GM18511 (cell line): ENCODE results near the gene IL1RL1.
A peak's percentile ranks its signal among the peaks of the same experiment; 100 is the strongest.
"Not testable (repeated sequence)": the region's sequence is repeated elsewhere in the genome, so short reads cannot be mapped to it uniquely, and the experiment has no call there.

Experiments used
- ATAC-seq: cut with Tn5 transposase; IDR thresholded peaks from one replicate; pipeline ENCODE4 v1.9.1; 2021; ENCODE audit warnings: mild to moderate bottlenecking, moderate library complexity; ENCODE audit not compliant: unreplicated experiment

Gene IL1RL1

DNA sequence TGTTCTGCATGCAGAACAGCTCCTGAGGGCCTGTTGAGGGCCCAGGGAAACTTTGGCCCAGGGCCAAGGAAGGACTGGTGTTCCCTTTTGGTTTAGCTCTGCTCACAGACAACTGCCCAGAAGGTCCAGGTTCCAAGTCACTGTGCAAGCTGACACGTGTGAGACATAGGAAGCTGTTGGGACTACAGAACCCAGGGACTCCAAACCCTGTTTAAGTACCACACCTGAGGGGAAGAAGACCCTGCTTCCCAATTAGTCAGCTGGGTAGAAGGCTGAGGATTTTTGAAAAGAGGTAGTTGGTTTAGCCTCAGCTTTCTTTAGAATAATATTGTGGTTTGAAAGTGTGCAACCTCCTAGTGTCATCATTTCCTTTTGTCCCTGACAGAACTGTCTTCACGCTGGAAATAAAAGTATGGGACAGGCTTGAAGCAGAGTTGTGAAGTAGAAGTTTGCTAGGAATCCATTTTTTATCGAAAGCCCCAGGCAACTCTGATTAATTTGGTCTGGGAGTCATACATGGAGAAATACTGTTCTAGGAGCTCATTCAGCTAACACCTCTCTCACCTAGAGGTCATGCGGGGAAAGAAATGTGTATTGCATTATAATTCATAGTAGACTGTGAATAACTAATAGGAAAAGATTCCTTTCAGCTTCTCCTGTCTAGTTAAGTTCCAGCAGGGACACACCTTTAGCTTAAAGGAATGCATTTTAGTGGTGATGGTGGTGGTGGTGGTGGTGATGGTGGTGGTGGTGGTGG, 19.9 kb upstream of the IL1RL1 start:
- ATAC-seq = no peak

GRCh38 chr2:102294802-102295489, 16.4 kb upstream of the IL1RL1 start:
- ATAC-seq = no peak

DNA sequence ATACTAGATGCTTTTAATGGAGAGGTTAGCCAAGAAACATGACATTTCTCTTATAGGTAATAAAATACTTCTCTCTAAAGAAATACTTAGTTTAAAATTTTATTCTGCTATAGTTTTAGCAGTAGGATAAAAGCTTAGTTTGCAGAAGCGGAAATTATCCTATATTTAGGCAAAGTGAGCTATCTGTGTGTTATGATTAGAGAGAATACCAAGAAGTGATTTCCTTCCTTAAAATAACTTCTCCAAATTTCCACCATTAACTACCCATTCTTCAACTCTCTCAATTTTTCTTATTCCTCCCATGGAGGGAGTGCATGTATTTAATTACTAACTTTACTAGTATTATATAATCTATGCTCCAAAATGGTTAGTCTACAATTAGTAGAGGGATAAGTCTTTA, 15.8 kb upstream of the IL1RL1 start:
- no peak for ATAC-seq

- ATAC-seq = no peak
Measured at GRCh38 chr2:102296449-102296848, 14.9 kb upstream of the IL1RL1 start.

DNA sequence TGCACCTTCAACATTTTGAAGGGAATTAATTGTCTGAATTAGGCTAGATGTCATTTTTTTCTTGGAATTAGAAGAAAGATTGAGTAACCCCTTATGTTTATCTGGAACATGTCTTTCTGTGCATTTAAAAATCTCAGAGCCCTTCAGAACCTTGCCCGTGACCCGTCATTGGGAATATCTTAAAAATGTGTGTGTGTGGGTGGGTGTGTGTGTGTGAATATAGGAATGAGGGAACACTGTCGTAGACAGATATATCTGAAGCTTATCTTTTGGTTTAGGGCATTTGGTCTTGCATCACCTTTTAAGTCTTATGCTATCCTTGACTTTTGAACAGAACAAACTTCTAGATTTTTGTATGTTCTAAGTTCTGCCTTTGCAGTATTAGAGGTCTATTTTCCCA, 13.5 kb upstream of the IL1RL1 start:
- no peak for ATAC-seq

GRCh38 chr2:102301867-102302362, 9.4 kb upstream of the IL1RL1 start:
- peak; percentile 89 for ATAC-seq

DNA sequence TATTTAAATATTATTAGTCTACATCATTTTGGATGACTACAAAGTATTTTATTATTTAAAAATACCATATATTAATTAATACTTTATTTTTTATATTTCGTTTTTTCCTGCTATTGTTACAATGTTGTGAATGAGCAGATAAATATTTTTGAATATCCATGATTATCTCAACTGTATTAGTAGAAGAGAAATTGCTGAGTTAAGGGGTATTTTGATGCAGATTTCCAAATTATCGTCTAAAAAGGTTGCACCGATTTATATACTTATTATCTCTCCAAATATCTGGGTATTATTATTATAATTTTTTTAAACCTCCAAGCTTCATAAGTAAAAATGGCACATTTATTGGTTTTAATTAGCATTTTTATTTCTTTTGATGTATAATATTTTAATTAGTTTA, 8.9 kb upstream of the IL1RL1 start:
- no peak for ATAC-seq

GRCh38 chr2:102303589-102303988, 7.8 kb upstream of the IL1RL1 start:
- no peak for ATAC-seq

DNA sequence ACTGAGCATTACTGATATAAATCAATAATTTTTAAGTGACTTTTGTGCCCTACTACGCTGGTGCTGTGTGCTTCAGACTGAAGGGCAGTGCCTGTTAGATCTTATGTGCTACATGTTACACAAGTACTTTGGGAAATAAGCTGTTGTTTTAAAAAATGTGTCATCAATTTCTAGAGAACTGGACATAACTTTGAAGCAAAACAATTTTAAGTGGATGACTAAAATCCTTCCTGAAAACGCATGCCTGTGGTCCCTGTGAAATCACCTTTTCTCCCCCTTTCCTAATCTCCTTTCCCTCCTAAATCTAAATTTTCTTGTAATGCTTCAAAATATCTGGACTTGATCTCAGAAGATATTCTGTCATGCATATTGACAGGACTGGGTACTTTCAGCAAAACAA, 7.1 kb upstream of the IL1RL1 start:
- no peak for ATAC-seq

DNA sequence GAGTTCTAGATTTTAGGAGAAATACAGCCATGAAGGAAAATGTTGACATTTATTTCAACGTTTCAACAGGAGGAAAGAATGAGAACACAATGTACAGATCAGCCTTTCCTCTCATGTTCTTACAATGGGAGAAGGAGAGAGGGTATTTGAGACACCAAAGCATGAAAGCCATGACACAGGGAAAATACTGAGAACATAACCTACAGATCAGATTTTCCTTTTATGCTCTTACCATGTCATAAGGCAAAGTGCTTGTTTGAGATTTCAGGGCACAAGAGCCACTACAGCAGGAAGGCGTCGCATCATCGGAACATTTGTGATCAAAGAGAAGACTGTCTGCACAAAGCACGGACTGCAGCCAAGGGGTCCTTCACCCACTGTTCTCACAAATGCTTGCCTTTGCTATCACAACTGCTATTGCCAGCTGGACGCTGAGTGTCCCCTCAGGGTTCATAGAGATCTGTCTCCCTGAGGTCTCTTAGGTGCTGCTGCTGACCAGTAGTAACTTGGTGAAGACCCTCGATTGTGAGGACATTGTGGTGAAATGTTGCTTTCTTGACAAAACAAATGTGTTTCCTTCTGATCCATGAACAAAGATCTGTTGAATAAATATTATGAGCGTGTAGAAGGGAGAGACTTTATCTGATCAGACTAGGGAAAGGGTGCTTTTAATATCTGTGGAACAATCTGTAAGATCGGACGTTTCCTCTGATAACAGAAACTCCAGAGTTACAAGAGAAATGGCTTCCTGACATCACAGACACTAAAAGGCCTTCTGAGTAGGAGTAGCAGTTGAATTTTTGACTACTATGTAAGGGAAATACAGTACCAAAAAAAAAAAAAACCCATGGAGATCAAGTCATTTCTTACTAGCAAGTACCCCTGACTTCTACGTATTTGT, 6.4 kb upstream of the IL1RL1 start:
- no peak for ATAC-seq

DNA sequence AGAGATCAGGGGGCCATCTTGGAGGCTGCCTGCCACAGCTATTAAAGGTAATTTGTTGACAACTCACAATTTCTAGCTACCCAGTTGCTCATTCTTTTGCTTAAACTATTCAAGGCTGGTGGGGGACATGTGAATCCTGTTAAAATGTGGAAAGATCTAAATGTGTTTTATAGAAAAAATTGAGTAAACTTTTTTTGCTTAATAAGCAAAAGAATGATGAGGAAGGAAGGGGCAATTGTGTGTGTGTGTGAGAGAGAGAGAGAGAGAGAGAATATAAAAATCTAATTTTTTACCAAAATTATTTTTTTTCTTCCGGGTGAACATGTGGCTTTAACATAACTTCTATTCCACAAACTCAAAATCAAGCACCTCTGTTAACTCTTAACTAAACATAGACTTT, 5.2 kb upstream of the IL1RL1 start:
- ATAC-seq = no peak

DNA sequence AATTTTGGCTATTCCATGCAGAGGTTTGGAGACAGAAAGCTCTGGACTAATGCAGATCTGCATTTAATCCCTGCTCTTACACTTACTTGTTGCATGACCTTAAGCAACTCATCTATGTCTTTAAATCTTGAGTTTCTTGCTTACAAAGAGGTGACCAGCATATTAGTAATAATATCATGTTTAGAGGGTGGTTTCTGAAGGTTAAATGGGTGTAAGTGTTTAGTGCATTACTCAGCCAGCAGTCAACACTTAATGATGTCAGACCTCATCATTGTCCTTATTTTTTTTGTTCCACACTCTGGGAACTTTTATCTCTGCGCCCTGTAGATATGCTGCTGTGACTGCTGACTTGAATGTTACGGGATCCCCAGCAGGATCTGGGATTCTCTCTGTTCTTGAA, 1.7 kb downstream of the IL1RL1 start:
- no peak for ATAC-seq

GRCh38 chr2:102313471-102313870, 2.1 kb downstream of the IL1RL1 start:
- no peak for ATAC-seq

DNA sequence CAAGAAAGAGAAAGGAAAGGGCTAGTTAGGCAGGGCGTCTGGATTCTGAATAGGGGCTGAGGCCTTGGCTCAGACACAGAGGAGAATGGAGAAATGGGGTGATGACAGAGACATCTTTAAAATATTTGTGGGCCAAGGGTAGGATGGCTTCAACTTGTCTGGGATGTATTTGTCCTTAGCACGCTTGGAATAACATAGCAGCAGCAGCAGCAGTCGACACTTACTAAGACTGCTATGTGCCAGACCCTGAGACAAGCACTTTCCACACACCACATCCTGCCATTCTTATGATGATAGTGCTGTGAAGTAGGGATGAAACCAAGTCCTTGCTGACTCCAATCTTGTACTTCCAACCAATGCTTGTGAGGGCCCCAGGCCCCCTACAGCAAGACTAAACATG, 2.6 kb downstream of the IL1RL1 start:
- ATAC-seq = no peak

DNA sequence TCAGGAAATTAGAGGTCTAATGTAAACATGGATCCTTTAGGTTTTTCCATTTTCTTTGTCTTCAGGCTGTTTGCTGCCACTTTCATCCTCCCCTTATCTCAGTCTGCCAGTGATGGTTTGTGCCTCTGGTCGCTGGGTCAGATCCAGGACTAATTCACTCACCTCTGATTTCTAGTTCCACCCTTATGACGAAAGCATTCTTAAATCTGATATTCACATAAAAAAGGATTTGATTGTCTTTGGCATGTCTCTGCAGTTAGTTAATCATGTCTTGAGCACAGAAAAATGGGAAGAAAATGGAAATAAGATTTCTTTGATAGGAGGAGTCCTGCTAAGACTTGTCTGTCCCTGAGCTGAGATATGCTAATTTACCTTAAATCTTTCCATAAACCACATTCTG, 4.6 kb downstream of the IL1RL1 start:
- ATAC-seq = no peak

DNA sequence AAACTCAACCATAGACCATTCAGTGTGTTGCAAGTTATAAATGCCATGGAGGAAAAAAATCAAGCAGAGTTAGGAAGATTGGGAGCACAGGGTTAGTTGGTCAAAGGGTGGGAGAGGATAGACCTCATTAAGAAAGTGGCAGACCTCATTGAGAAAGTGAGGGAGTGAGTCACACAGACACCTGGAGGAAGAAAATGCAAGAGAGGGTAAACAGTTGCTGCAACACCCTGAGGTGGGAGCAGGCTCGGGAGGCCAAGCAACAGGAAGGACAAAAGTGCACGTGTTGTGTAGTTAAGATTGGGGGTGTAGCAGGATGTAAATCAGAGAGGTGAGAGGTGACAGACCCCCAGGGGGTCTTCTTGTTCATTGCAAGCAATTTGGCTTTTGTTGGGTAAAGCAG, 6.4 kb downstream of the IL1RL1 start:
- no peak for ATAC-seq

GRCh38 chr2:102318437-102318836, 7.1 kb downstream of the IL1RL1 start:
- ATAC-seq = no peak

- ATAC-seq = no peak
Measured at GRCh38 chr2:102321941-102322719, 10.8 kb downstream of the IL1RL1 start.

- not testable (repeated sequence) for ATAC-seq
Measured at GRCh38 chr2:102324914-102325313, 13.6 kb downstream of the IL1RL1 start.

GRCh38 chr2:102331311-102331980, 20.1 kb downstream of the IL1RL1 start:
- no peak for ATAC-seq
